ENCODE data around the gene TMEM181. TPM values are rescaled to one million over a fixed set of nuclear protein-coding genes. Genes with fewer than 3 reads are reported as not detected.
A peak's percentile ranks its signal among the peaks of the same experiment; 100 is the strongest.

TMEM181 gene, protein sequence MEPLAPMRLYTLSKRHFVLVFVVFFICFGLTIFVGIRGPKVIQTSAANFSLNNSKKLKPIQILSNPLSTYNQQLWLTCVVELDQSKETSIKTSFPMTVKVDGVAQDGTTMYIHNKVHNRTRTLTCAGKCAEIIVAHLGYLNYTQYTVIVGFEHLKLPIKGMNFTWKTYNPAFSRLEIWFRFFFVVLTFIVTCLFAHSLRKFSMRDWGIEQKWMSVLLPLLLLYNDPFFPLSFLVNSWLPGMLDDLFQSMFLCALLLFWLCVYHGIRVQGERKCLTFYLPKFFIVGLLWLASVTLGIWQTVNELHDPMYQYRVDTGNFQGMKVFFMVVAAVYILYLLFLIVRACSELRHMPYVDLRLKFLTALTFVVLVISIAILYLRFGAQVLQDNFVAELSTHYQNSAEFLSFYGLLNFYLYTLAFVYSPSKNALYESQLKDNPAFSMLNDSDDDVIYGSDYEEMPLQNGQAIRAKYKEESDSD
- total RNA-seq (42.0 and 46.9 TPM in 2 replicates), polyA plus RNA-seq (17.9 and 20.0 TPM in 2 replicates)

DNA sequence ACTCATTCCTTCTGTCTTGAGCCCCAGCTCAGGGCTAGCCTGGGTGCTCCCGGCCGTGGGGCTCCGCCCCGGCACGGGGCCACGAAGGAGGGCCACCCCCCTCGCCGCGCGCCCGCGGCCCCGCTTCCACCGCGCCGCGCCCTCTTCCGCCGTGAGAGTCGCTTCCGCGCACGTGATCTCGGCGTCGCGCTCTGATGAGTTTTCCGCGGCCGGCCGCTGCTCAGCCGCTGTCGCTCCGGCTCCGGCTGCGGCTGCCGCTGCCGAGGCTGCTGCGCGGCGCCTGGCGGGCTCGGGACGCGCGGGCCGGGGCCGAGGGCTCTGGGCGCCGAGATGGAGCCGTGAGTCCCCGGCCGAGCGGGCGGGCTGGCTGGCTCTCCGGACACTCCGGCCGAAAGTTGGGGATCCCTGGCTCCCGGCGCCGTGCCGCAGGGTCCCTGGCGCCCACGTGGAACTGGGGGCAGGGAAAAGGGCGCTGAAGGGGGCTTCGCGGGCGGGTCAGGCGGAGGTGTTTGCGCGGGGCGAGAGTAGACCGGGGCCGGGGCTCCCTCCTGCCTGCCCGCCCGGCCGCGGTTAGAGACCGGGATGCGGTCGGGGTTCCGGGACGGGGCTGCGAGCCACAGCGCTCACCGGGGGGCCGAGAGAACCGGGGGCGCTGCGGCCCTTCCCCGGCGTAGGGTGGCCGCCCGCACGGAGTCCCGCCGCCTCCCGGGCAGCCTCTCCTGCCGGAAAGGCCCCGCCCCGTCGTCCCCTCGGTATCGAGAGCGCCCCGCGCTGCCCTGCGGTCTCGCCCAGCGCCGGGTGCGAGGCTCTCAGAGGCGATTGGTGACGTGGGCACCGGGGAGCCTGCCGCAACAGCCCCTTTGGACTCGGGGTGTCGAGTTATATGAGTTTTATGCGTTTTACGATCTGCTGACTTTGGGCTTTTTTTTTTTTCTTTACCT is at the start of gene TMEM181:
Gene TMEM181, plus strand, starts transcription at position 197 of the 941 bp plus-strand sequence. Its CDS starts 134 bp downstream, at position 331.
- Histone ChIP-seq H3K9me2 (replicated peaks; ENCODE audit: insufficient read depth) (no peaks in the 10 kb centered on the region), H3K9me3 (ENCODE audit: low read depth) (no peaks in the 10 kb centered on the region), H2AFZ (peak within 1 kb of the TSS; percentile 98), H4K20me1 (ENCODE audit: insufficient read depth, poor library complexity, severe bottlenecking) (peaks cover 29% of the 10 kb centered on the region), H3K36me3 (replicated peaks; ENCODE audit: insufficient read depth, low read depth) (no peaks in the 10 kb centered on the region), H3K4me1 (ENCODE audit: insufficient read depth) (peaks cover 21% of the 10 kb centered on the region), H3K4me3 (peak within 1 kb of the TSS; percentile 85), H3K27ac (peak within 1 kb of the TSS; percentile 99), H3K27me3 (no peaks in the 10 kb centered on the region), H3K4me2 (peak within 1 kb of the TSS; percentile 92), H3K79me2 (peaks cover 49% of the 10 kb centered on the region)
- WGBS (ENCODE audit: low lambda C conversion rate, missing lambda C conversion rate): 2% methylated on average over 66 of the region's 120 CpGs
- TF ChIP-seq EZH2 (IDR thresholded peaks at IDR 0.05; ENCODE audit: borderline replicate concordance): no peak
- TF ChIP-seq EZH2phosphoT487 (IDR thresholded peaks at IDR 0.05; ENCODE audit: low read depth, severe bottlenecking, unreplicated experiment): no peak
- no peak for TF ChIP-seq CTCF (IDR thresholded peaks at IDR 0.05; ENCODE audit: poor library complexity)
- peak; percentile 95 for DNase-seq (ENCODE audit: low spot score)

- Histone ChIP-seq H3K4me3 (no peak overlapping the region), H3K9me2 (replicated peaks; ENCODE audit: insufficient read depth) (no peaks in the 10 kb centered on the region), H2AFZ (no peak overlapping the region), H3K79me2 (no peaks in the 10 kb centered on the region), H3K27ac (no peak overlapping the region), H3K4me2 (no peak overlapping the region), H4K20me1 (ENCODE audit: insufficient read depth, poor library complexity, severe bottlenecking) (no peaks in the 10 kb centered on the region), H3K9me3 (ENCODE audit: low read depth) (no peaks in the 10 kb centered on the region), H3K27me3 (no peaks in the 10 kb centered on the region), H3K4me1 (ENCODE audit: insufficient read depth) (peaks cover 3% of the 10 kb centered on the region), H3K36me3 (replicated peaks; ENCODE audit: insufficient read depth, low read depth) (no peaks in the 10 kb centered on the region)
- no peak for DNase-seq (ENCODE audit: low spot score)
- 90% methylated on average over 4 of the region's 4 CpGs for WGBS (ENCODE audit: low lambda C conversion rate, missing lambda C conversion rate)
- TF ChIP-seq CTCF (IDR thresholded peaks at IDR 0.05; ENCODE audit: poor library complexity) (no peak), EZH2phosphoT487 (IDR thresholded peaks at IDR 0.05; ENCODE audit: low read depth, severe bottlenecking, unreplicated experiment) (no peak), EZH2 (IDR thresholded peaks at IDR 0.05; ENCODE audit: borderline replicate concordance) (no peak)
Observed at GRCh38 chr6:158512809-158513208, 47.1 kb upstream of the TMEM181 start.

- Histone ChIP-seq H3K9me3 (ENCODE audit: low read depth) (no peaks in the 10 kb centered on the region), H3K27me3 (no peaks in the 10 kb centered on the region), H3K36me3 (replicated peaks; ENCODE audit: insufficient read depth, low read depth) (no peaks in the 10 kb centered on the region), H3K79me2 (no peaks in the 10 kb centered on the region), H3K4me3 (no peak overlapping the region), H3K9me2 (replicated peaks; ENCODE audit: insufficient read depth) (no peaks in the 10 kb centered on the region), H3K4me1 (ENCODE audit: insufficient read depth) (peaks cover 10% of the 10 kb centered on the region), H4K20me1 (ENCODE audit: insufficient read depth, poor library complexity, severe bottlenecking) (no peaks in the 10 kb centered on the region), H2AFZ (no peak overlapping the region), H3K27ac (no peak overlapping the region), H3K4me2 (no peak overlapping the region)
- 90% methylated on average over 4 of the region's 4 CpGs for WGBS (ENCODE audit: low lambda C conversion rate, missing lambda C conversion rate)
- TF ChIP-seq CTCF (IDR thresholded peaks at IDR 0.05; ENCODE audit: poor library complexity): no peak
- TF ChIP-seq EZH2phosphoT487 (IDR thresholded peaks at IDR 0.05; ENCODE audit: low read depth, severe bottlenecking, unreplicated experiment): no peak
- TF ChIP-seq EZH2 (IDR thresholded peaks at IDR 0.05; ENCODE audit: borderline replicate concordance): no peak
- DNase-seq (ENCODE audit: low spot score): no peak
Observed at GRCh38 chr6:158514176-158514575, 45.7 kb upstream of the TMEM181 start.
